ENCODE data around the gene HLX.

- TF ChIP-seq EZH2phosphoT487 (IDR thresholded peaks at IDR 0.05; ENCODE audit: borderline replicate concordance, low read length): no peak
- TF ChIP-seq CTCF (conservative IDR thresholded peaks at IDR 0.05; ENCODE audit: low read depth, low read length): no peak
Observed at GRCh38 chr1:220879076-220879508, at the start of gene HLX.

All from PC-3 (cell line).